DOHH2 (cell line): ENCODE data around the gene COMMD8.
"Not testable (repeated sequence)": the region's sequence is repeated elsewhere in the genome, so short reads cannot be mapped to it uniquely, and the experiment has no call there.

Experiments
- H3F3A ChIP-seq: fragments of 200-600 bp; sonication (generic), shearing (Covaris generic); 2 replicates; pipeline ENCODE4 v1.6.0; 2016; ENCODE audit warnings: antibody characterized with exemption, mild to moderate bottlenecking; ENCODE audit not compliant: control insufficient read depth, insufficient read depth
- H3K27ac ChIP-seq: fragments of 200-600 bp; sonication (generic); 2 replicates; pipeline ENCODE4 v1.5.1; 2014; ENCODE audit warnings: low read depth, mild to moderate bottlenecking, low read length, moderate library complexity
- H3K27me3 ChIP-seq: fragments of 200-600 bp; sonication (generic); 2 replicates; pipeline ENCODE4 v1.6.1; 2014; ENCODE audit warnings: mild to moderate bottlenecking, low read length, mixed read lengths; ENCODE audit not compliant: control insufficient read depth
- H3K36me3 ChIP-seq: fragments of 200-600 bp; sonication (generic); 2 replicates; pipeline ENCODE4 v1.6.1; 2014; ENCODE audit warnings: mild to moderate bottlenecking, low read length, moderate library complexity, mixed read lengths; ENCODE audit not compliant: control insufficient read depth
- H3K4me1 ChIP-seq: fragments of 200-600 bp; sonication (generic); 2 replicates; pipeline ENCODE4 v1.6.1; 2014; ENCODE audit warnings: mild to moderate bottlenecking, low read length, mixed read lengths; ENCODE audit not compliant: control insufficient read depth
- H3K4me2 ChIP-seq: fragments of 200-600 bp; sonication (generic); 2 replicates; pipeline ENCODE4 v1.6.0; 2014; ENCODE audit warnings: mild to moderate bottlenecking, low read length, moderate library complexity
- H3K4me3 ChIP-seq: fragments of 200-600 bp; sonication (generic); 2 replicates; pipeline ENCODE4 v1.5.1; 2014; ENCODE audit warnings: mild to moderate bottlenecking, low read length, mixed read lengths
- H3K79me2 ChIP-seq: fragments of 200-600 bp; sonication (generic); 2 replicates; pipeline ENCODE4 v1.6.1; 2014; ENCODE audit warnings: mild to moderate bottlenecking, low read length, mixed read lengths; ENCODE audit not compliant: control insufficient read depth
- H3K9me2 ChIP-seq: fragments of 200-600 bp; sonication (generic); replicated peaks from 2 replicates; pipeline ENCODE4 v1.6.1; 2014; ENCODE audit warnings: mild to moderate bottlenecking, low read length, mixed read lengths; ENCODE audit not compliant: control insufficient read depth
- H3K9me3 ChIP-seq: fragments of 200-600 bp; sonication (generic); 2 replicates; pipeline ENCODE4 v1.6.1; 2014; ENCODE audit warnings: antibody characterized with exemption, low read length, mixed read lengths; ENCODE audit not compliant: control insufficient read depth, insufficient read depth
- H4K20me1 ChIP-seq: fragments of 200-600 bp; sonication (generic); 2 replicates; pipeline ENCODE4 v1.6.0; 2014; ENCODE audit warnings: low read depth, mild to moderate bottlenecking, antibody characterized with exemption, low read length, moderate library complexity; ENCODE audit not compliant: control insufficient read depth, insufficient read depth
- CTCF ChIP-seq: fragments of 200-600 bp; sonication (generic); IDR thresholded peaks from one replicate; pipeline ENCODE4 v1.5.1; 2014; ENCODE audit warnings: antibody characterized with exemption, mild to moderate bottlenecking, low read depth, low read length; ENCODE audit not compliant: poor library complexity, severe bottlenecking
- EZH2phosphoT487 ChIP-seq: fragments of 200-600 bp; sonication (generic); IDR thresholded peaks from 2 replicates; pipeline ENCODE4 v1.6.1; 2017; ENCODE audit warnings: borderline replicate concordance, mild to moderate bottlenecking, antibody characterized with exemption, low read length, moderate library complexity, mixed read lengths

The COMMD8 gene

GRCh38 chr4:47490550-47490949 lies 27.0 kb upstream of the COMMD8 start:
- TF ChIP-seq CTCF, result peak; percentile 67
- TF ChIP-seq EZH2phosphoT487, result no peak
- H3K27me3 ChIP-seq, result no peaks in the 10 kb centered on the region
- H3K4me1 ChIP-seq, result peaks cover 77% of the 10 kb centered on the region
- H3K4me2 ChIP-seq, result peak overlapping the region; percentile 68
- no peaks in the 10 kb centered on the region for H4K20me1 ChIP-seq
- H3K4me3 ChIP-seq, result peak overlapping the region; percentile 55
- H3K27ac ChIP-seq, result peak overlapping the region; percentile 56; the same call in 1 of the 2 replicates
- peaks cover 97% of the 10 kb centered on the region for H3K79me2 ChIP-seq
- peaks cover 15% of the 10 kb centered on the region; the same call in 1 of the 2 replicates for H3K36me3 ChIP-seq
- peaks cover 21% of the 10 kb centered on the region for H3F3A ChIP-seq
- H3K9me3 ChIP-seq, result no peaks in the 10 kb centered on the region
- H3K9me2 ChIP-seq, result no peaks in the 10 kb centered on the region

GRCh38 chr4:47488706-47489105 lies 25.2 kb upstream of the COMMD8 start:
- peak overlapping the region; percentile 55 for H3K4me3 ChIP-seq
- H3K4me1 ChIP-seq, result peaks cover 75% of the 10 kb centered on the region
- no peak for TF ChIP-seq CTCF
- no peak for TF ChIP-seq EZH2phosphoT487
- H3K36me3 ChIP-seq, result peaks cover 12% of the 10 kb centered on the region; the same call in 1 of the 2 replicates
- no peaks in the 10 kb centered on the region for H3K9me2 ChIP-seq
- H3K9me3 ChIP-seq, result no peaks in the 10 kb centered on the region
- H3K79me2 ChIP-seq, result peaks cover 83% of the 10 kb centered on the region
- peak overlapping the region; percentile 68 for H3K4me2 ChIP-seq
- H3K27ac ChIP-seq, result no peak overlapping the region
- H4K20me1 ChIP-seq, result no peaks in the 10 kb centered on the region
- peaks cover 21% of the 10 kb centered on the region for H3F3A ChIP-seq
- no peaks in the 10 kb centered on the region for H3K27me3 ChIP-seq

GRCh38 chr4:47486727-47487126 lies 23.2 kb upstream of the COMMD8 start:
- Histone ChIP-seq H3K79me2 (peaks cover 64% of the 10 kb centered on the region), H3K4me2 (peak overlapping the region; percentile 89), H3K4me1 (peaks cover 73% of the 10 kb centered on the region), H3F3A (peaks cover 23% of the 10 kb centered on the region), H3K4me3 (peak overlapping the region; percentile 90), H3K27ac (peak overlapping the region; percentile 69; the same call in 1 of the 2 replicates)
- H3K27me3 ChIP-seq, H3K9me2 ChIP-seq, H3K36me3 ChIP-seq, H4K20me1 ChIP-seq, H3K9me3 ChIP-seq: not testable (repeated sequence)

- TF ChIP-seq CTCF, result no peak
- TF ChIP-seq EZH2phosphoT487, result no peak
- peaks cover 28% of the 10 kb centered on the region for H3F3A ChIP-seq
- peaks cover 7% of the 10 kb centered on the region; the same call in 1 of the 2 replicates for H3K36me3 ChIP-seq
- peaks cover 59% of the 10 kb centered on the region for H3K79me2 ChIP-seq
- no peaks in the 10 kb centered on the region for H4K20me1 ChIP-seq
- H3K27ac ChIP-seq, result peak overlapping the region; percentile 69
- H3K4me3 ChIP-seq, result peak overlapping the region; percentile 90
- H3K9me2 ChIP-seq, result no peaks in the 10 kb centered on the region
- H3K27me3 ChIP-seq, result no peaks in the 10 kb centered on the region
- no peaks in the 10 kb centered on the region for H3K9me3 ChIP-seq
- H3K4me2 ChIP-seq, result peak overlapping the region; percentile 89
- peaks cover 70% of the 10 kb centered on the region for H3K4me1 ChIP-seq
Measured at GRCh38 chr4:47486231-47486673, 22.8 kb upstream of the COMMD8 start.
